Mucosa of descending colon (tissue), 3 donors: ENCODE results near the gene CD248. TPM values are rescaled to one million over a fixed set of nuclear protein-coding genes. Genes with fewer than 3 reads are reported as not detected.

Source experiments
- ATAC-seq: fragments of 200-7000 bp; cut with Tn5 transposase; one replicate; pipeline ENCODE4 v1.9.1; 2020; ENCODE audit warnings: mild to moderate bottlenecking, moderate library complexity
- DNase-seq, 3 donors: peaks; one replicate each; pipeline ENCODE4 v3.0.0-alpha.2; 2020
- H3K36me3 ChIP-seq: fragments of 200-600 bp; one replicate; pipeline ENCODE4 v1.8.0; 2021; ENCODE audit warnings: low read depth, mild to moderate bottlenecking
- H3K4me1 ChIP-seq: fragments of 200-600 bp; one replicate; pipeline ENCODE4 v1.8.0; 2021; ENCODE audit warnings: low read depth, mild to moderate bottlenecking
- H3K4me3 ChIP-seq: fragments of 200-600 bp; one replicate; pipeline ENCODE4 v1.8.0; 2021; ENCODE audit warnings: mild to moderate bottlenecking
- H3K9me3 ChIP-seq: fragments of 200-600 bp; one replicate; pipeline ENCODE4 v1.8.0; 2021; ENCODE audit warnings: mild to moderate bottlenecking
- intact Hi-C, 2 donors: fragments of 100-400 bp; cut with DNase I in 1 of 2; cut with micrococcal nuclease in 1 of 2; formaldehyde crosslinking; loops; one replicate each; pipeline versions ENCODE4 v1.11.0 to v1.11.1; 2022; cut with DNase I, micrococcal nuclease
- total RNA-seq, 3 donors: library from RNA; stranded (reverse); fragmentation: NEBNext Ultra II Directional in 2 of 3; extraction: Animal tissue kit (Norgen Biotek cat#: 25700) in 2 of 3; gene quantifications; one replicate each; pipeline versions ENCODE4 v1.2.1 to v1.2.4, GENCODE V29; 2021 to 2023
- TF ChIP-seq, protein P1 (sequence below): fragments of 200-600 bp; IDR thresholded peaks from one replicate; pipeline ENCODE4 v1.8.0; 2022; ENCODE audit warnings: antibody characterized with exemption, mild to moderate bottlenecking
- donor health status: DM: no; HTN: no; CAD: no; lungs with moderate emphysema.
- donor health status: DM: no; HTN: no; CAD: no.
- donor health status: DM: no; HTN: yes; CAD: no.

The CD248 gene
- total RNA-seq, 3 donors from 2014 or later = 4.5 to 37.7 (median 28.5) TPM

DNA sequence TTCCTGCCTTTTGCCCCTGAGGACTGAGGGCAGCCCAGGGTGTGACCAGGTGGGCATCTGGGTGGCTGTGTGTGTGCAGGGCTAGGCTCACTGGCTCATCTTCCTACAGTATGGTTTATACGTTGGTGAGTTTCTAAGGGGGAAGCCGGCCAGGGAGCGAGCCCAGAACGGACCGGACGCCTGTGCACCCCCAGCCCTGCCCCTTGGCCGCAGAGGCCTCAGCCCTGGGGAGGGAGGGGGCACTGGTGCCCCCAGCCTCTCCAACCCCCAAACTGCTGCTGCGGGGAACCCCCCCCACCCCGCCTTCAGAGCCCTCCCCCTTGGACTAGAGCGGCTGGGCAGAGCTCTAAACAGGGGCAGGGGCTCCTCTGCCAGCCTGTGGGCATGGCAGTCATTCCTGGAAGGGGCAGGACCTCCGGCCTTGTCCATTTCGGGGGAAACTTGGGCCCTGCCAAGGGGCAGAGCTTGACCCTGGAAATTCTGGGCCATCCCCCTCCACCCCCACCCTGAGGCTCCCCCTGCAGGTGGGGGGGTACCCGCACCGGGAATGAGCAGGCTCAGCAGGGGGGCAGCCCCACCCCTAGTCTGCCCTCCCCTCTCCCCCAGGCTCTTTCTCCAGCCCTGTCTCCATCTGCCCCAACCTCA is 33.3 kb downstream of the CD248 start:
- DNase-seq = peak in 1 of 3 donors; percentile 30
- H3K36me3 ChIP-seq = no peaks in the 10 kb centered on the region
- peaks cover 18% of the 10 kb centered on the region for H3K4me1 ChIP-seq
- TF ChIP-seq, protein P1, sequence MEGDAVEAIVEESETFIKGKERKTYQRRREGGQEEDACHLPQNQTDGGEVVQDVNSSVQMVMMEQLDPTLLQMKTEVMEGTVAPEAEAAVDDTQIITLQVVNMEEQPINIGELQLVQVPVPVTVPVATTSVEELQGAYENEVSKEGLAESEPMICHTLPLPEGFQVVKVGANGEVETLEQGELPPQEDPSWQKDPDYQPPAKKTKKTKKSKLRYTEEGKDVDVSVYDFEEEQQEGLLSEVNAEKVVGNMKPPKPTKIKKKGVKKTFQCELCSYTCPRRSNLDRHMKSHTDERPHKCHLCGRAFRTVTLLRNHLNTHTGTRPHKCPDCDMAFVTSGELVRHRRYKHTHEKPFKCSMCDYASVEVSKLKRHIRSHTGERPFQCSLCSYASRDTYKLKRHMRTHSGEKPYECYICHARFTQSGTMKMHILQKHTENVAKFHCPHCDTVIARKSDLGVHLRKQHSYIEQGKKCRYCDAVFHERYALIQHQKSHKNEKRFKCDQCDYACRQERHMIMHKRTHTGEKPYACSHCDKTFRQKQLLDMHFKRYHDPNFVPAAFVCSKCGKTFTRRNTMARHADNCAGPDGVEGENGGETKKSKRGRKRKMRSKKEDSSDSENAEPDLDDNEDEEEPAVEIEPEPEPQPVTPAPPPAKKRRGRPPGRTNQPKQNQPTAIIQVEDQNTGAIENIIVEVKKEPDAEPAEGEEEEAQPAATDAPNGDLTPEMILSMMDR = no peak
- intact Hi-C loops = no loop called here
- H3K9me3 ChIP-seq = no peaks in the 10 kb centered on the region
- ATAC-seq = no peak
- no peak overlapping the region for H3K4me3 ChIP-seq

DNA sequence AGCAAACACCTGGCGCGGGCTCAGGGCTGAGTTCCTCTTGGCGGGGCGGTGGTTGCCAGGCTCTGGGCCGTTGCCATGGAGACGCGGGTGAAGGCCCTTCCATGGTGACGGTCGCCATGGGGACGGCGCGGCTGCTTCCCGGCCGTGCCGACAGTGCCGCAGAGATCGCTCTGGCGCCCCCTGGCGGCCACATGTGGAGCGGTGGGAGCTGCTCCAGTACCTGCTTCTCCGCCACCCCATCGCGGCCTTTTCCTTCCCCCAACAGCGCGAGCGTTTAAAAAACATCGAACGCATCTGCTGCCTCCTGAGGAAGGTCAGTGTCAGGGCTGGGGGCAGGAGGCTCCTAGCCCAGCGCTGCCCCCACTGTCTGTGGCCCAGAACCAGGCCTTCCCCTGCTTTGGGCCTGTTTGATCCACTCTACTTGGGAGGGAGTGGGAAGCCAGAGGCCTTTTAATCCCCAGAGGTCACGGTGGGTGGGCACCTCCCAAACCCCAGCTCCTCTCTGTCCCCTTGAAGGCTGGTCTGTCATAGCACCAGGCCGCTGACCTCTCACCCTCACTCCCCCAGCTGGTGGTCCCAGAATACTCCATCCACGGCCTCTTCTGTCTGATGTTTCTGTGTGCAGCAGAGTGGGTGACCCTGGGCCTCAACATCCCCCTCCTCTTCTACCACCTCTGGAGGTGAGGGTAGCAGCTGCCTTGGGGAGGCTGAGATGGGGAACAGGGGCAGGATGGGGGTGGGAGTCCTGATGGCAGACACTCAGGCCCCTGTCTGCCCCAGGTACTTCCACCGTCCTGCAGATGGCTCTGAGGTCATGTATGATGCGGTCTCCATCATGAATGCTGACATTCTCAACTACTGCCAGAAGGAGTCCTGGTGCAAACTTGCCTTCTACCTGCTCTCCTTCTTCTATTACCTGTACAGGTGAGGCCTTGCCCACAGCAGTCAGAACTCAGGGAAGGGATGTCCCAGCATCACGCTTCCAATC is 34.1 kb downstream of the CD248 start:
- peak; percentile 99 to 100 (median 99) for DNase-seq
- Histone ChIP-seq H3K4me1 (peaks cover 11% of the 10 kb centered on the region), H3K9me3 (no peaks in the 10 kb centered on the region), H3K4me3 (no peak overlapping the region), H3K36me3 (no peaks in the 10 kb centered on the region)
- peak; percentile 96 for ATAC-seq
- intact Hi-C loops = no loop called here
- TF ChIP-seq, protein P1 = peak; percentile 98

DNA sequence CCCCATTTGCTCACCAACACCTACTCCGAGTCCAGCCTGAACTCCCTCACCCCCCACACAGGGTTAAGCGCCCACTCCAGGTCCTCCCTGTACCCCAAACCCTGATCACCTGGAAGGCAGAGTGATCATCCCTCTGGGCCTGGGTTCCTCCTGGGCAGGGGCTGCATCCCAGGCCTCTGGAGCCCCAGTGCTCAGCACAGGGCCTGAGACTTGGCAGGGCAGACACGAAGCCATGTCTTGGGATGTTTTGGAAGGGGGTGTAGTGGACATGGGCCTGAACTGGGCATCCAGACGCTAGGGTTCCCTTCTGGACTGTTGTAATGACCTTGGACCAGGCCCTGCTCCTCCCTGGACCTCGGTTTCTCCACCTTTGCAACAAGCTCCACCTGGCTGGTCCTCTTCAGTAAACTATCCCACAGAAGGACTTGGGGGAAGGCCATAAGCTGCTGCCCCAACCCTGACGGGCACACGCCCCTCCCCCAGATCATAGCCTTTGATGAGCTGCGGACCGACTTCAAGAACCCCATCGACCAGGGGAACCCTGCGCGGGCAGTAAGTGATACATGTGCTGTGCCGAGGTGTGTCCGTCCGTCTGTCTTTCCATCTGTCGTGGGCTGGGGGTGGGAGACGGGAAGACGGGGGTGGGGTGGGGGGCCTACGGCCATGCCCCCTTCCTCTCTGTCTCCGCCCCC is 34.9 kb downstream of the CD248 start:
- intact Hi-C loops = no loop called here
- no peak for ATAC-seq
- Histone ChIP-seq H3K4me3 (no peak overlapping the region), H3K9me3 (no peaks in the 10 kb centered on the region), H3K4me1 (peaks cover 10% of the 10 kb centered on the region), H3K36me3 (no peaks in the 10 kb centered on the region)
- no peak for DNase-seq
- TF ChIP-seq, protein P1 = no peak

DNA sequence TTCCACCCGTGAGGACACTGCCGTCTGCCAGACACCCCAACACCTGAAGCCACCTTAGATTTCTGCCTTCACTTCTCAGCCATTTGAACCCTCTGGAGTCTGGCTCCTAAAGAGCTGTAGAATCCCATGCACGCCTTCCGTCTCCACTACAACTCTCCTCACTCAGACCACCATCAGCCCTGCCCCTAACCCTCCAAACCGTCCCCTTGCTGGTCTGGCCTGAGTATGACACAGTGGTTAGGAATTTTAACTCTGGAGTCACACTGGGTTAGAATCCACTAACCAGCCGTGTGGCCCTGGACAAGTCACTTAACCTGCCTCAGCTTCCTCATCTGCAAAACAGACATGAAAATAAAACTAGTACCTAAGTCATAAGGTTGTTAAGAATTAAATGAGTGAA is 35.8 kb downstream of the CD248 start:
- no peak overlapping the region for H3K4me3 ChIP-seq
- no peak for DNase-seq
- no peaks in the 10 kb centered on the region for H3K36me3 ChIP-seq
- ATAC-seq = no peak
- H3K4me1 ChIP-seq = peaks cover 10% of the 10 kb centered on the region
- no peaks in the 10 kb centered on the region for H3K9me3 ChIP-seq
- intact Hi-C loops = no loop called here
- TF ChIP-seq, protein P1 = no peak

DNA sequence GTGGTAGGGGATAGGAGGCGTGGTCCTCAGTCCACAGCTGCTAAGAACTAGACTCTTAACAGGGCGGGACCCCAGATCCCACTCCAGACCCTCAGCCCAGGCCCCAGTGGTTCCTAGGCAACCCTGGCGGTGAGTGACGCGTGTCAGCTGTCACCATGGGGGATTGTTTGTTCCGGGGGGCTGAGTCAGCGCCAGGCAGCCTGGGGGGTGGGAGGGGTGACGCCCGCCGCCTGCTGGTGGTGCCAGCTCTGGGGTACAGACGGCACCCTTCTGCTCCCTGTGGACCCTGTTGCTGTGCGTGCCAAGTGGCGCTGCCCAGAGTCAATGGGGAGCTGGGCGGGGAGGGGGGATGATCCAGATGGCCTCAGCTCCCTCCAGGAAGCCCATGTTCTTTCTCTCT is 36.4 kb downstream of the CD248 start:
- peaks cover 10% of the 10 kb centered on the region for H3K4me1 ChIP-seq
- DNase-seq (no peak), ATAC-seq (no peak)
- intact Hi-C loops = no loop called here
- TF ChIP-seq, protein P1 = no peak
- H3K9me3 ChIP-seq = no peaks in the 10 kb centered on the region
- no peak overlapping the region for H3K4me3 ChIP-seq
- no peaks in the 10 kb centered on the region for H3K36me3 ChIP-seq
